GM21786 (cell line): Measurements from ENCODE around the gene SIGLEC14.
"Not testable (repeated sequence)": the region's sequence is repeated elsewhere in the genome, so short reads cannot be mapped to it uniquely, and the experiment has no call there.

Source experiments
- ATAC-seq: cut with Tn5 transposase; IDR thresholded peaks from one replicate; pipeline ENCODE4 v1.9.1; 2021; ENCODE audit not compliant: unreplicated experiment

Gene SIGLEC14

DNA sequence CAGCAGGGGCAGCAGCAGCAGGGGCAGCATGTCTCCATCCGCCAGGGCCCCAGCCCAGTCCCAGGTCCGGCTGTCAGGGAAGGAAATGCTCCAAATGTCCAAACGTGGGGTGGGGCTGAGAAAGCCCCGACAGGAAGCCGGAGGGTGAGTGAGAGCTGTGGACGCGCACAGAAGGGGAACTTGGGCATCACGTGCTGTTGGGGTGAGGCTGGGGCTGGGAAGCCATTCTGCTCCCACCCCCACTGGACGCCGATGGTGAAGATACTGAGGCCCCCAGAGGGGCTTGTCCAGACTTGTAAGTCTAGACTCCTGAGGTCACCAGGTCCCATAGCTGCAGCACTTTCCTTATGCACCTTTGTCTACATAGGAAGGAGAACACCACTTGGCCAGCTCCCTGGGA, at the start of gene SIGLEC14:
Gene SIGLEC14 (minus strand): TSS at position 96 of the 400 bp plus-strand sequence. CDS start 66 bp downstream, at position 30.
- not testable (repeated sequence) for ATAC-seq

- ATAC-seq = no peak
Observed at GRCh38 chr19:51695702-51696315, 49.2 kb upstream of the SIGLEC14 start.

GRCh38 chr19:51695088-51695487, 48.5 kb upstream of the SIGLEC14 start:
- no peak for ATAC-seq

DNA sequence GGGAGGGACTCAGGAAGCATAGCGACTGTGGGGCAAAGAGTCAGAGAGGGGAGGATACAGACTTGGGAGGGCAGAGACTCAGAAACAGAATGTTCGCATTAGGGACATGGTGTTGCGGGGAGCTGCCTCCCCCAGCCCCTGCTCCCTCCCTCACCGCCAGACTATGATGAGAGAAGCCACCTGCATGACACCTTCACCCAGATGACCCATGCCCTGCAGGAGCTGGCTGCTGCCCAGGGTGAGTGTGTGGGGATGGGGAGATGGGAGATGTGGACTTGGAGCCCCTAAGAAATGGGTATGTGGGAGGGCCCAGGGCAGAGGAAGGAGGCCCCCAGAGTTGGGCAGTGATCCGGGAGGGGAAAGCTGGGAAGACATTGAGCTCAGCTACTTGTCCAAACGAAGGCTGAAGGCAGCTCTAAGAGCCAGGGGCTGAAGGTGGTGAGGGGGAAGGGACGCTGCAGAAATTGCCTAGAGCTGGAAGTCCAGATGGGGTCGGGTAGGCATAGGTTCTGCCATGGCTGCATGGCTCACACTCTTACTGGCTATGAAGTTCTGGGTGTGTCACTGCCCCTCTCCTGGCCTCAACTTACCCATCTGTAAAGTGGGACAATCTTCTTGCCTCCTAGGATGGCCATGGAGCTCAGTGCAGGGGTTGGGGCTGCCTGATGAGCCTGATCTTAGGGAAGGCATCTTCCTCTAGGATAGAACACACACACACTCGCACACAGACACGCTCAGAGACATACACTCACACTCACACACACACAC, 47.9 kb upstream of the SIGLEC14 start:
- no peak for ATAC-seq

DNA sequence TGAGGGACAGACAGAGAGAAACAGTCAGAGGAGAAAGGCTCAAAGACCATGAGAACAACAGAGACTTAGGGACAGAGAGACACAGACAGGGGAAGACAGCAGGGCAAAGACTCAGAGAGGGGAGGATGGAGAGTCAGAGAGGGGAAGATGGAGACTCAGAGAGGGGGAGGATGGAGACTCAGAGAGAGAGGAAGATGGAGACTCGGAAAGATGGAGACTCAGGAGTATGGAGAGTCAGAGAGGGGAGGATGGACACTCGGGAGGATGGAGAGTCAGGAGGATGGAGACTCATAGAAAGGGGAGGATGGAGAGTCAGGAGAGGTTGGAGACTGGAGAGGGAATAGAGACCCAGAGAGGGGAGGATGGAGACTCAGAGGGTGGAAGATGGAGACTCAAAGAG, 47.2 kb upstream of the SIGLEC14 start:
- ATAC-seq = no peak

- ATAC-seq = no peak
Observed at GRCh38 chr19:51693260-51693659, 46.6 kb upstream of the SIGLEC14 start, which contains the start of gene SPACA6. SPACA6 (plus strand) TSS chr19:51693330; CDS start chr19:51693527, 197 bp downstream.

- ATAC-seq = no peak
Observed at GRCh38 chr19:51692468-51692867, 45.8 kb upstream of the SIGLEC14 start.

DNA sequence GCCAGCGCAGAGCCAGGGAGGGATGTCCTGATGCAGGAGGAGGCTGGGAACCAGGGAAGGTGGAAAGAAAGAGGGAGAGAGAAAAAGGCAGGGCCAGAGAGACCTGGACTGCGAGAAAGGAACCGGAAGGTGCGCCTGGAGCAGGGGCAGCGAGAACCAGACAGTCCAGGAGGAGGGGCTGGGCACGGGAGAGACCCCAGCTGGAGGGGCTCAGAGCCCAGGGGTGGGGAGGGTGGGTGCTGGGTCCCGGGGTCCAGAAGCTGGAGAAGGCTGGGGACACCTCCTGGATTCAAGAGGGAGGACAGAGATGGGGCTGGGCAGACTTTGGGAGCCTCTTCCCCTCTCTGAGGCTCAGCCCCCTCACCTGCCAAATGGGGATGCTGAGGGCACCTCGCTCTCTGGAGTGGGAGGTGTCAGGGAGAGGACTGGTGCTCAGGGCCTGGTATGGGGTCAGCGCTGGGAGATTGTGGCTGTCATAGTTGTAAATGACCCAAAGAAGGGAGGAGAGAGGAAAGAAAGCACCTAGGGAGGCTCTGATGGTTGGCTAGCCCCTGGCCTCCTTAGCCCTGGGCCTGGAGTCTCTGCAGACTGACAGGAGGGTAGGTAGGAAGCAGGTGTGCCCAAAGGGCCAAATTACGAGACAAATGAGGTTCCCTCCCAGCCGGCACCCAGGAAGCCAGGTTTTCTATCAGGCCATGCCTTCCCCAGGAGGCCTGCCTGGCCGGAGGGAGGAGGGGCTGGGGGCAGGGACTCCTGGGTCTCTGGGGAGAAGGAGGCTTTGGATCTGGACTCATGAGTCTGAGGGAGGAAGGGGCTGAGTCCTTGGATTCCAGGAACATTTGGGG, 45.2 kb upstream of the SIGLEC14 start:
- ATAC-seq = no peak

GRCh38 chr19:51691074-51691583, 44.5 kb upstream of the SIGLEC14 start:
- no peak for ATAC-seq

DNA sequence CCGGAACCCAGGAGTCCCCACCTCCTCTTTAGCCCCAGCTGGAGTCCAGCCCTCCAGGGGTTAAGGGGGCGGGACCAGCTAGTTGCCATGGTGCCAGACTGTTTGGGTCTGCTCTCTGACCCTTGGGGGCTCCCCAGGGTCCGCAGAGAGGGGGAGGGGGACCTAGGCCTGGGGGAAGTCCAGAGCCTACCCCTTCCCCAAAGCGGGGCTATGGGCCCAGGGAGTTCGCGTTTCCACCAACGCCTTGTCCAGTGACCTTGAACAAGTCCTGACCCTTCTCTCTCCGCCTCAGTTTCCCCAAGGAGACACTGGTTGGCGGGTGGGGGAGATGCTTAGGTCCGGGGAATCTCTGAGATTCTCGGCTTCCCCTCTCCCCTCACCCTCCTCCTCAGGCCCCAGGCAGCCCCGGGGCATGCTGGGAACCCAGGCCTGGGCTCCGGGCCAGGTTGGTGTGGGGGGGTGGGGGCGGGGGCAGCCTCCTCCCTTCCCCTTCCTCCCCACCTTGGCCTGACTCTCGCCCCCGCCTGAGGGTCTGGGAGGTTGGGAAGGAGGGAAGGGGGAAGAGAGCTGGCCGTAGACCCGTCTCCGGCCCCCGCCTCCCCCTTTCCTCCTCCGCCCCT, 43.9 kb upstream of the SIGLEC14 start:
- no peak for ATAC-seq

GRCh38 chr19:51689751-51690453, 43.3 kb upstream of the SIGLEC14 start:
- no peak for ATAC-seq

GRCh38 chr19:51688671-51689571, 42.3 kb upstream of the SIGLEC14 start:
- no peak for ATAC-seq

DNA sequence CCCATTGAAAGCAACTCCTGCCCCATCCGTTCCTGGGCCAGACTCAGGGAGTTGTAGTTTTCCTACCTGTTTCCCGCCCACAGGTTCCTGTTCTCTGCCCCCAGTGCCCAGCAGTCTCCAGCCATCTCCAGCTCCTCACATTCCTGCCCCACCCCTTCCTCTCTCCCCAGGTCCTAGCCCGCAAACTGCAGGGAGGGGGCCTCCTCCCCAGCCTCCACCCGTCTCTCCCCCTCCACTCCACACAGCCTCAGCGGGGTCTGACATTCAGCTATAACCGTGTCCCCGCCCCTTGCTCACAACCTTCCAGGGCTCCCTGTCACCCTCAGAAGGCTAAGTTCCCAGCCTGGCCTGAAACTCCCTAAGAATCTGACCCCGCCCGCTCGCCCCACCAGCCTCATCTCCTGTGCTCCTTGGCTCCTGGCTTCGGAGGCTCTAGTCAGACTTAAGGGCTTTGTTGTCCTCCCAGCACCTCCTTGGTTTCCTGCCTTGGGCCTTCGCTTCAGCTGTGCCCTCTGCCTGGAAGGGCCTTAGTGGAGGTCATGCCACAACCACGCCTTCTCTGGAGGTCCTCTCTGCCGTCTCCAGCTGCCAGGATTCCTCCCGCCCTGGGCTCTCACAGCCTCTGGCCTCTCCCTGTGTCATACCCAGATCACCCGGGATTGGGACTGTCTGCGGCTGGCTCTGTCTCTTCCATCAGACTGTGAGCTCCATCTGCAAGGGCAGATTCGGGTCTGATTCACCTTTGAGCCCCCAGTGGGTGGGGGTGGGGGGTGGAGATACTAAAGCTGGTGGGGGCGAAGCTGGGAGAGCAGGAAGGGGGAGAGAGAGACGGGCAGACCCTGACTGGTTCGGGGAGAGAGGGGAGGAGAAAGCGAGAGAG, 41.4 kb upstream of the SIGLEC14 start:
- no peak for ATAC-seq

- ATAC-seq = no peak
Observed at GRCh38 chr19:51686171-51686570, 39.5 kb upstream of the SIGLEC14 start.

DNA sequence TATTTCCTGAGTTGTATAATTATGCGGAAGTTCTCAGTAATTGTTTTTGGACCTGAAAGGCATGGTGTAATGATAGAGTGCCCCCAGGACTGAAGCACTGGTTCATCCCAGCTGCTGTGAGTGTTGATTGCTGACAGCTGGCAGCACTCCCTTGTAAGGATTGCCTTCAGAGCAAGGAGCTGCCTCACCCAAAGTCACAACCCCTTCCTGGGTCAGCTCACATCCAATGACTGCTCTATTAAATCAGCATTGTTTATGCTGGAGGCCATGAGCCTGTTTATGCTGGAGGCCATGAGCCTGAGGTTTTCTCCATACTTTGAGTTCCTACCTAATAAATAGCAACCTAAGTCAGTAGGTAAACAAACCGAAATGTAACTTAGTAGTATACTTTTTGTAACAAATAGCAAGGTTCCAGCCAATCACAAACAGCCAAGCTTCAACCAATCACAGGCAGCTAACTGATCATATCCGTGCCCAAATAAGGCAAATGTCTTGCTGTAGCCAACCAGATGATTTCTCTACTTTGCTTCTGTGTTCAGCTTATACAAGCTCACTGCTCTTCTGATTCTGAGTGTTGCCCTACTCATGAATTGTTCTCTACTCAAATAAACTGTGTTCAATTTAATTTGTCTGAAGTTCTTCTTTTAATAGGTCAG, 34.8 kb upstream of the SIGLEC14 start:
- ATAC-seq = no peak

DNA sequence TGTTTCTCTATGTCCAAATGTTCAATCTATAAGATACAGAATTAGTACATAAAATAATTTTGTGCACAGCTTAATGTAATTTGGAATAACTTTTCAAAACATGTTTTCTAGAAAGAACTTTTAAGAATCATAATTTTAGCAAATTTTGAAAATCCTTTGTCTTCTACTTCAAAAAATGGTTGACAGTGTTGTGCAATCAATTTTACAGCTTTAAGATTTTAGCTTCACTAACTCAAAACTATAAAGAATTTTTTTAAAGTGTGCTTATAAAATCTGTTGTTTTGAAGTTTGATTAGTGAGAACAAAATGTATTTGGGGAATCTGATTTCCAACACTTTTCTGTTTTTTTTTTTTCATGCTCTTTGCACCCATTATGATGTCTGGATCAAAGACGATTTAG, 33.8 kb upstream of the SIGLEC14 start:
- ATAC-seq = no peak

DNA sequence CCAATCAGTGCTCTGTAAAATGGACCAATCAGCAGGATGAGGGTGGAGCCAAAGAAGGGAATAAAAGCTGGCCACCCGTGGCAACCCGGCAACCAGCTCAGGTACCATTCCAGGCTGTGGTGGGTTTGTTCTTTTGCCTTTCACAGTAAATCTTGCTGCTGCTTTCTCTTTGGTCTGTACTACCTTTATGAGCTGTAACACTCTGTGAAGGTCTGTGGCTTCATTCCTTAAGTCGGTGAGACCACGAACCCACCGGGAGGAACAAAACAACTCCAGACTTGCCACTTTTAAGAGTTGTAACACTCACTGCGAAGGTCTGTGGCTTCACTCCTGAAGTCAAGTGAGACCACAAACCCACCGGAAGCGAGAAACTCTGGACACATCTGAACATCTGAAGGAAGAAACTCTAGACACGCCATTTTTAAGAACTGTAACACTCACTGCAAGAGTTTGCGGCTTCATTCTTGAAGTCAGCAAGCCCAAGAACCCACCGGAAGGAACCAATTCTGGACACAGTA, 30.0 kb upstream of the SIGLEC14 start:
- no peak for ATAC-seq
